Chondrocyte (in vitro differentiated cells): ENCODE measurements around the gene TRIL. TPM values are rescaled to one million over a fixed set of nuclear protein-coding genes. Genes with fewer than 3 reads are reported as not detected.

Experiments
- DNase-seq: peaks from one replicate; pipeline ENCODE4 v3.0.0; 2021; ENCODE audit warnings: mixed read lengths, low spot score
- H3K27ac Mint-ChIP-seq: one replicate; pipeline ENCODE4 v1.8.0; 2021; ENCODE audit warnings: mild to moderate bottlenecking, moderate library complexity, mixed read lengths; ENCODE audit not compliant: unreplicated experiment
- H3K27me3 Mint-ChIP-seq: 2 replicates; pipeline ENCODE4 v1.8.0; 2021; ENCODE audit warnings: low read depth, mixed read lengths
- H3K36me3 Mint-ChIP-seq: 2 replicates; pipeline ENCODE4 v1.8.0; 2021; ENCODE audit warnings: low read depth, mixed read lengths
- H3K4me1 Mint-ChIP-seq: 2 replicates; pipeline ENCODE4 v1.8.0; 2021; ENCODE audit warnings: low read depth, mild to moderate bottlenecking, mixed read lengths
- H3K4me3 Mint-ChIP-seq: one replicate; pipeline ENCODE4 v1.8.0; 2021; ENCODE audit warnings: mild to moderate bottlenecking, moderate library complexity, mixed read lengths; ENCODE audit not compliant: unreplicated experiment
- H3K9me3 Mint-ChIP-seq: 2 replicates; pipeline ENCODE4 v1.8.0; 2021; ENCODE audit warnings: low read depth, mixed read lengths
- CTCF ChIP-seq: fragments of 200-600 bp; sonication (generic); IDR thresholded peaks from 2 replicates; pipeline ENCODE4 v1.5.0; 2021; ENCODE audit warnings: antibody characterized with exemption, mild to moderate bottlenecking, moderate library complexity
- long read RNA-seq: library from polyadenylated mRNA; stranded (forward); transcript quantifications from one replicate; pipeline ENCODE4 v2.0.0, GENCODE V29; 2021
- total RNA-seq: library from RNA; stranded (reverse); gene quantifications from 3 replicates; pipeline ENCODE4 v1.2.1, GENCODE V29; 2021

The TRIL gene
- 0.92 to 1.7 TPM (median 0.92 TPM) in 3 replicates for total RNA-seq
- long read RNA-seq, full-length matches to known transcripts = 1 of 1 reads
- long read RNA-seq, partial matches to known transcripts = 0 of 1 reads
- long read RNA-seq, other reads (novel, unspliced or antisense) = 0 of 1 reads

DNA sequence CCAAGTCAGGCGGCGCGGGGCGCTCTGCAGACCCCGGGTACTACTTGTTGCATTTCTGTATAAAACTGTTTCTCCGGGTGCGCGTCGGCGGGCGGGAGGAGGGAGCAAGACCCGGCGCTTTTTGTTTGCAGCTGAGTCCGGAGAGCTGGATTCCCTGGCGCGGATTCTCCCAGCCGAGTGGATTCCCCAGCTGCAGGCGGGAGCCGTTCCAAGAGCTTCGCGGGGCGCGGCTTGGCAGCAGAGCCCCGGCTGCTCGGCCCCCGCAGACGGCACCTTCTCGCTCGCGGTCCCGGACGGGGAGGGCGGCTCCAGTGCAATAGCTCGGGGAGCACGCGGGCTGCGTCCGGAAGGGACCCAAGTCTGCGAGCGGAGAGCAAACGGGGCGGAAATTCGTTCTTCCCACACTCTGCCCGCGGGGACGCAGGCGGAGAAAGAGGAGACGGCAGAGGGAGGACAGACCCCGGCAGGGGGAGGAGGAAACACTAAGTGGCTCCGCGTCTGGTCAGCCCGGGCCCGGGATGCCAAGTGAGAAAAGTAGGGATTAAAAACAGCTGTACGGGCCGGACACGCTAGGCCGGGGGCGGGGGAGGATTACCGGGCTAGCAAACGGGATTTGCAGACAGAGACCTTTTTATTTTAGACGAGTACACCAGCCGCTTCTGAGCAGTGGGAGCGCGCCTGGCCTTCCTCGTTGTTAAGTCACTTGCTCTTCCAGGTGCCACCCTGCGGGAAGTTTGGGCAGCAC lies at the start of gene TRIL:
Gene TRIL (minus strand): TSS at position 96 of the 745 bp plus-strand sequence. CDS start 284 bp downstream, outside the sequence.
- H3K27ac Mint-ChIP-seq = no peak within 1 kb of the TSS
- DNase-seq = no peak
- H3K4me1 Mint-ChIP-seq = peaks cover 32% of the 10 kb centered on the region
- peaks cover 7% of the 10 kb centered on the region for H3K27me3 Mint-ChIP-seq
- H3K4me3 Mint-ChIP-seq = peak within 1 kb of the TSS; percentile 68
- no peaks in the 10 kb centered on the region for H3K9me3 Mint-ChIP-seq
- no peaks in the 10 kb centered on the region for H3K36me3 Mint-ChIP-seq
- TF ChIP-seq CTCF = no peak

GRCh38 chr7:29007127-29007526 lies 49.0 kb upstream of the TRIL start:
- Mint-ChIP-seq H3K36me3 (peaks cover 3% of the 10 kb centered on the region), H3K4me1 (no peaks in the 10 kb centered on the region), H3K27me3 (no peaks in the 10 kb centered on the region), H3K27ac (no peak overlapping the region), H3K9me3 (peaks cover 17% of the 10 kb centered on the region), H3K4me3 (no peak overlapping the region)
- DNase-seq = no peak
- no peak for TF ChIP-seq CTCF

GRCh38 chr7:29005829-29006228 lies 47.7 kb upstream of the TRIL start:
- Mint-ChIP-seq H3K9me3 (peaks cover 17% of the 10 kb centered on the region), H3K4me1 (no peaks in the 10 kb centered on the region), H3K27me3 (no peaks in the 10 kb centered on the region), H3K27ac (no peak overlapping the region), H3K4me3 (no peak overlapping the region), H3K36me3 (peaks cover 3% of the 10 kb centered on the region)
- TF ChIP-seq CTCF = no peak
- DNase-seq = no peak

DNA sequence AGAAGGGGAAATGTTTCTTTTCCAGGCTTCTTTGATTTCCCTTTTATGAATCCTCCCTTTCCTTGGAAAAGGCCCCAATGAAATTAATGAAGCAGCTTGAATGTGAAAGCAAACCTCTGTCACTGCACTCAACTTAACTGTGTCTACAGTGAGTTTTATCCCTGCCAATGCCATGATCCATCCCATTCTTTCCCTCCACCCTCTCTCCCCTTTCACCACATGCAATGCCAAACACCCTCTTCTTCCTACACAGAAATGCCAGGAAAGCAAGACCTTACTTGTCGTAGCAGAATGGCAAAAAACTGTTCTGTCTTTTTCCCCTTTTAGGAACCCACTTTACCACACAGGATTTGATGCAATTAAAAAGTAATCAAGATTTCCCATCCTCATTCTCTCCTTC lies 47.3 kb upstream of the TRIL start:
- H3K4me3 Mint-ChIP-seq = no peak overlapping the region
- H3K36me3 Mint-ChIP-seq = peaks cover 3% of the 10 kb centered on the region
- no peaks in the 10 kb centered on the region for H3K4me1 Mint-ChIP-seq
- no peak overlapping the region for H3K27ac Mint-ChIP-seq
- H3K27me3 Mint-ChIP-seq = no peaks in the 10 kb centered on the region
- TF ChIP-seq CTCF = no peak
- DNase-seq = no peak
- peaks cover 17% of the 10 kb centered on the region for H3K9me3 Mint-ChIP-seq

- peaks cover 17% of the 10 kb centered on the region for H3K9me3 Mint-ChIP-seq
- no peaks in the 10 kb centered on the region for H3K4me1 Mint-ChIP-seq
- TF ChIP-seq CTCF = no peak
- no peak overlapping the region for H3K27ac Mint-ChIP-seq
- DNase-seq = no peak
- H3K4me3 Mint-ChIP-seq = no peak overlapping the region
- H3K36me3 Mint-ChIP-seq = peaks cover 3% of the 10 kb centered on the region
- no peaks in the 10 kb centered on the region for H3K27me3 Mint-ChIP-seq
Measured at GRCh38 chr7:29003703-29004102, 45.6 kb upstream of the TRIL start.
